GM21381 (cell line): ENCODE measurements around the gene FRMD1.

Source experiments
- ATAC-seq: cut with Tn5 transposase; IDR thresholded peaks from one replicate; pipeline ENCODE4 v1.9.1; 2021; ENCODE audit warnings: mild to moderate bottlenecking, moderate library complexity; ENCODE audit not compliant: unreplicated experiment

The FRMD1 gene

GRCh38 chr6:168030218-168030746, 48.7 kb downstream of the FRMD1 start:
- no peak for ATAC-seq

GRCh38 chr6:168029459-168030217, 49.4 kb downstream of the FRMD1 start:
- no peak for ATAC-seq

GRCh38 chr6:168028181-168028580, 50.8 kb downstream of the FRMD1 start:
- ATAC-seq, result no peak

- no peak for ATAC-seq
Observed at GRCh38 chr6:168027521-168027920, 51.5 kb downstream of the FRMD1 start.

GRCh38 chr6:168026925-168027324, 52.1 kb downstream of the FRMD1 start:
- no peak for ATAC-seq

GRCh38 chr6:168025831-168026710, 52.9 kb downstream of the FRMD1 start:
- ATAC-seq, result no peak

- ATAC-seq, result no peak
Observed at GRCh38 chr6:168024951-168025510, 54.0 kb downstream of the FRMD1 start.

- ATAC-seq, result no peak
Observed at GRCh38 chr6:168022488-168023321, 56.3 kb downstream of the FRMD1 start.

- ATAC-seq, result no peak
Observed at GRCh38 chr6:168021581-168021980, 57.4 kb downstream of the FRMD1 start.

GRCh38 chr6:168020242-168020641, 58.8 kb downstream of the FRMD1 start:
- ATAC-seq, result no peak

GRCh38 chr6:168018664-168019063, 60.3 kb downstream of the FRMD1 start:
- ATAC-seq, result no peak

GRCh38 chr6:168017629-168018028, 61.4 kb downstream of the FRMD1 start:
- no peak for ATAC-seq

GRCh38 chr6:168016721-168017525, 62.1 kb downstream of the FRMD1 start:
- ATAC-seq, result no peak

- ATAC-seq, result no peak
Observed at GRCh38 chr6:168016176-168016620, 62.8 kb downstream of the FRMD1 start.

GRCh38 chr6:168015482-168016175, 63.4 kb downstream of the FRMD1 start:
- ATAC-seq, result no peak

- ATAC-seq, result no peak
Observed at GRCh38 chr6:168015009-168015408, 64.0 kb downstream of the FRMD1 start.

- no peak for ATAC-seq
Observed at GRCh38 chr6:168014428-168014827, 64.6 kb downstream of the FRMD1 start.

- no peak for ATAC-seq
Observed at GRCh38 chr6:168013250-168013915, 65.6 kb downstream of the FRMD1 start.
